ENCODE measurements around the gene CFAP97. TPM values are rescaled to one million over a fixed set of nuclear protein-coding genes. Genes with fewer than 3 reads are reported as not detected.
"Not testable (repeated sequence)": the region's sequence is repeated elsewhere in the genome, so short reads cannot be mapped to it uniquely, and the experiment has no call there.

Gene CFAP97
- polyA plus RNA-seq, 1 donor from 2014 or later: 29.8 TPM

DNA sequence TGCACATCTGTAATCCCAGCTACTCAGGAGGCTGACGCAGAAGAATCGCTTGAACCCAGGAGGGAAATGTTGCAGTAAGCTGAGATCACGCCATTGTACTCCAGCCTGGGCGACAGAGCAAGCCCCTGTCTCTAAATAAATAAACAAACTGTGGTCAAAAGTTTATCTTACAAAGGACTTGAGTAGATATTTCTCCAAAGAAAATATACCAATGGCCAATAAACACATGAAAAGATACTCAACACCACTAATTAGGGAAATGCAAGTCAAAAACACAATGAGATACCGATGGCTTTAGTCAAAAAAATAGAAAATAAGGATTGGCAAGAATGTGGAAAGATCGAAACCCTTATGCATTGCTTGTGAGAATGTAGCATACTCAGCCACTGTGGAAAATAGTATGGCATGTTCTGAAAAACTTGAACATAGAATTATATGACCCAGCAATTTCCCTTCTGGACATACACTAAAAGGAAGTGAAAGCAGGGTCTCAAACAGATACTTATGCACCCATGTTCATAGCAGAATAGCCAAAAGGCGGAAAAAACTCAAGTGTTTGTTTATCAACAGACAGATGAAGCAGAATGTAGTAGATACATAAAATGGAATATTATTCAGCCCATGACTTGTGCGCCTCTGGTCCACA, 2.0 kb upstream of the CFAP97 start (continued):
- no peak for TF ChIP-seq MXI1 (conservative IDR thresholded peaks at IDR 0.05; ENCODE audit: poor library complexity, severe bottlenecking)

DNA sequence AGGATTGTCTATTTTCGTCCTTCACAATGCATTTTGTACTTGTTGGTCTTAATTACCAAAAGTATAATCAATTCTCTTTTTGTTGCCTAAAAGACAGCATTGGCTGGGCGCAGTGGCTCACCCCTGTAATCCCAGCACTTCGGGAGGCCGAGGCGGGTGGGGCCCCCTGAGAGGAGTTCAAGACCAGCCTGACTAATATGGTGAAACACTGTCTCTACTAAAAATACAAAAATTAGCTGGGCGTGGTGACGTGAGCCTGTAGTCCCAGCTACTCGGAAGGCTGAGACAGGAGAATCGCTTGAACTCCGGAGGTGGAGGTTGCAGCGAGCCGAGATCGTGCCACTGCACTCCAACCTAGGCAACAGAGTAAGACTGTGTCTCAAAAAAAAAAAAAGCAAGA, 1.3 kb upstream of the CFAP97 start:
- H3K79me2 ChIP-seq (replicated peaks; ENCODE audit: insufficient read depth, low read length); H2AFZ ChIP-seq (ENCODE audit: low read depth, low read length); H4K20me1 ChIP-seq (ENCODE audit: insufficient read depth); H3K9me3 ChIP-seq (ENCODE audit: low read length); H3K9ac ChIP-seq (ENCODE audit: low read length); H3K36me3 ChIP-seq (ENCODE audit: insufficient read depth, low read length); H3K9me2 ChIP-seq (ENCODE audit: insufficient read depth, low read length); H3F3A ChIP-seq (ENCODE audit: insufficient read depth, low read length, poor library complexity, severe bottlenecking); H3K27ac ChIP-seq (ENCODE audit: low read length); H3K4me3 ChIP-seq (ENCODE audit: low read length); H3K27me3 ChIP-seq (ENCODE audit: insufficient read depth, low read depth, low read length); H3K4me2 ChIP-seq (ENCODE audit: low read length): not testable (repeated sequence)

DNA sequence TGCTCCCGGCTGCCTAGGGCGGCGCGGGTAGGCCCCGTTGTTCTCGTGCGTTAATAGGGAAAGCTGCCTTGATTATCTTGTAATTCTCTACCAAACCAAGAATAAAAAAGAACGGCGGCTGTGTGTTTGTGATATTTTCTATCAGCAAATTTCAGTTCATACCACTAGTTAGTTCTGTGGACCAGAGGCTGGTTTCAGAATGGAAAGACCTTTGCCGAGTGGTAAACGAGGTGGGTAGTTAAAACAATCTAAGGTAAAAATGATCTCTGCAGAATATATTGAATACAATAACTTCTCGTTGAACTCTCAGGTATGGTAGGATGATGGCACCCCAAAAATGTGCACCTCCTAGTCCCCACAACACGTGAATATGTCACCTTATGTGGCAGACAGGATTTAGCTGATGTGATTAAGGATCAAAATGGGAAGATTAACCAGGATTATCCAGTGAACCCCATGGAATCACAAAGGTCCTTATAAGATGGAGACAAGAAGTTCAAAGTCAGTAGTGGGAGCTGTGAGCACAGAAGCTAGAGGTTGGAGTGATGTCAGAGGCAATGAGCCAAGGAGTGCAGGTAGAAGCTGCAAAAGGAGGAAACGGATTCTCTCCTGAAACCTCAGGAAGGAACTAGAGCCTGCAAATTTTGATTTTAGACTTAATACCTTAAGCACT, 574 bp upstream of the CFAP97 start:
- Histone ChIP-seq H3K4me3 (ENCODE audit: low read length) (peak overlapping the region; percentile 70), H3K79me2 (replicated peaks; ENCODE audit: insufficient read depth, low read length) (no peaks in the 10 kb centered on the region), H2AFZ (ENCODE audit: low read depth, low read length) (peak overlapping the region; percentile 68), H3K27me3 (ENCODE audit: insufficient read depth, low read depth, low read length) (no peaks in the 10 kb centered on the region), H3K36me3 (ENCODE audit: insufficient read depth, low read length) (no peaks in the 10 kb centered on the region), H3K9me3 (ENCODE audit: low read length) (no peaks in the 10 kb centered on the region), H3K27ac (ENCODE audit: low read length) (peak overlapping the region; percentile 79), H3K9ac (ENCODE audit: low read length) (peak overlapping the region; percentile 74), H3K9me2 (ENCODE audit: insufficient read depth, low read length) (no peaks in the 10 kb centered on the region), H4K20me1 (ENCODE audit: insufficient read depth) (no peaks in the 10 kb centered on the region), H3K4me2 (ENCODE audit: low read length) (peak overlapping the region; percentile 97), H3F3A (ENCODE audit: insufficient read depth, low read length, poor library complexity, severe bottlenecking) (peaks cover 6% of the 10 kb centered on the region)
- TF ChIP-seq, protein P1, sequence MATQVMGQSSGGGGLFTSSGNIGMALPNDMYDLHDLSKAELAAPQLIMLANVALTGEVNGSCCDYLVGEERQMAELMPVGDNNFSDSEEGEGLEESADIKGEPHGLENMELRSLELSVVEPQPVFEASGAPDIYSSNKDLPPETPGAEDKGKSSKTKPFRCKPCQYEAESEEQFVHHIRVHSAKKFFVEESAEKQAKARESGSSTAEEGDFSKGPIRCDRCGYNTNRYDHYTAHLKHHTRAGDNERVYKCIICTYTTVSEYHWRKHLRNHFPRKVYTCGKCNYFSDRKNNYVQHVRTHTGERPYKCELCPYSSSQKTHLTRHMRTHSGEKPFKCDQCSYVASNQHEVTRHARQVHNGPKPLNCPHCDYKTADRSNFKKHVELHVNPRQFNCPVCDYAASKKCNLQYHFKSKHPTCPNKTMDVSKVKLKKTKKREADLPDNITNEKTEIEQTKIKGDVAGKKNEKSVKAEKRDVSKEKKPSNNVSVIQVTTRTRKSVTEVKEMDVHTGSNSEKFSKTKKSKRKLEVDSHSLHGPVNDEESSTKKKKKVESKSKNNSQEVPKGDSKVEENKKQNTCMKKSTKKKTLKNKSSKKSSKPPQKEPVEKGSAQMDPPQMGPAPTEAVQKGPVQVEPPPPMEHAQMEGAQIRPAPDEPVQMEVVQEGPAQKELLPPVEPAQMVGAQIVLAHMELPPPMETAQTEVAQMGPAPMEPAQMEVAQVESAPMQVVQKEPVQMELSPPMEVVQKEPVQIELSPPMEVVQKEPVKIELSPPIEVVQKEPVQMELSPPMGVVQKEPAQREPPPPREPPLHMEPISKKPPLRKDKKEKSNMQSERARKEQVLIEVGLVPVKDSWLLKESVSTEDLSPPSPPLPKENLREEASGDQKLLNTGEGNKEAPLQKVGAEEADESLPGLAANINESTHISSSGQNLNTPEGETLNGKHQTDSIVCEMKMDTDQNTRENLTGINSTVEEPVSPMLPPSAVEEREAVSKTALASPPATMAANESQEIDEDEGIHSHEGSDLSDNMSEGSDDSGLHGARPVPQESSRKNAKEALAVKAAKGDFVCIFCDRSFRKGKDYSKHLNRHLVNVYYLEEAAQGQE (IDR thresholded peaks at IDR 0.05; ENCODE audit: borderline replicate concordance): peak; percentile 16
- TF ChIP-seq, protein P2, sequence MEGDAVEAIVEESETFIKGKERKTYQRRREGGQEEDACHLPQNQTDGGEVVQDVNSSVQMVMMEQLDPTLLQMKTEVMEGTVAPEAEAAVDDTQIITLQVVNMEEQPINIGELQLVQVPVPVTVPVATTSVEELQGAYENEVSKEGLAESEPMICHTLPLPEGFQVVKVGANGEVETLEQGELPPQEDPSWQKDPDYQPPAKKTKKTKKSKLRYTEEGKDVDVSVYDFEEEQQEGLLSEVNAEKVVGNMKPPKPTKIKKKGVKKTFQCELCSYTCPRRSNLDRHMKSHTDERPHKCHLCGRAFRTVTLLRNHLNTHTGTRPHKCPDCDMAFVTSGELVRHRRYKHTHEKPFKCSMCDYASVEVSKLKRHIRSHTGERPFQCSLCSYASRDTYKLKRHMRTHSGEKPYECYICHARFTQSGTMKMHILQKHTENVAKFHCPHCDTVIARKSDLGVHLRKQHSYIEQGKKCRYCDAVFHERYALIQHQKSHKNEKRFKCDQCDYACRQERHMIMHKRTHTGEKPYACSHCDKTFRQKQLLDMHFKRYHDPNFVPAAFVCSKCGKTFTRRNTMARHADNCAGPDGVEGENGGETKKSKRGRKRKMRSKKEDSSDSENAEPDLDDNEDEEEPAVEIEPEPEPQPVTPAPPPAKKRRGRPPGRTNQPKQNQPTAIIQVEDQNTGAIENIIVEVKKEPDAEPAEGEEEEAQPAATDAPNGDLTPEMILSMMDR (IDR thresholded peaks at IDR 0.05; ENCODE audit: poor library complexity, severe bottlenecking): no peak

DNA sequence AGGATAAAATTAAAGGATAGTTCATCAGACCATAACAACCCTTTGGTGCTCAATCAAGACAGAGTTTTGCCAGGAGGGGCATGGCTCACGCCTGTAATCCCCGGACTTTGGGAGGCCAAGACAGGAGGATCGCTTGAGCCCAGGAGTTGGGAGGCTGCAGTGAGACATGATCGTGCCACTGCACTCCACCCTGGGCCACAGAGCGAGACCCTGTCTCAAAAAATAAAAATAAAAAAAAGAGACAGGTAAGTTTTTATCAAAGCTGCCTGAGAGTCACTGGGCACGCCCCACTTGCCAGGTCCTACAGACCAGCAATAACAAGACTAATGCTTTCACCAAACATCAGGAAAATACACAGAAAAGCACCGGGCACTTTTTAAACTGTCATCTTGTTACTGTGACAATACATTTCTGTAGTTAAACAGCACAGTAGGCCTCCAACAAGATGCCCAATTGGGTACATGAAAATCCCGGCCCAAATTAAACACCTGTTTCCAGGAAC, 765 bp downstream of the CFAP97 start:
- Histone ChIP-seq H3K9ac (ENCODE audit: low read length) (peak overlapping the region; percentile 74), H2AFZ (ENCODE audit: low read depth, low read length) (peak overlapping the region; percentile 33), H3K9me3 (ENCODE audit: low read length) (no peaks in the 10 kb centered on the region), H3K27ac (ENCODE audit: low read length) (peak overlapping the region; percentile 45), H3F3A (ENCODE audit: insufficient read depth, low read length, poor library complexity, severe bottlenecking) (peaks cover 6% of the 10 kb centered on the region), H3K36me3 (ENCODE audit: insufficient read depth, low read length) (no peaks in the 10 kb centered on the region), H3K9me2 (ENCODE audit: insufficient read depth, low read length) (no peaks in the 10 kb centered on the region), H3K27me3 (ENCODE audit: insufficient read depth, low read depth, low read length) (no peaks in the 10 kb centered on the region), H3K79me2 (replicated peaks; ENCODE audit: insufficient read depth, low read length) (no peaks in the 10 kb centered on the region), H3K4me3 (ENCODE audit: low read length) (peak overlapping the region; percentile 80), H4K20me1 (ENCODE audit: insufficient read depth) (no peaks in the 10 kb centered on the region), H3K4me2 (ENCODE audit: low read length) (peak overlapping the region; percentile 68)
- TF ChIP-seq EP300 (conservative IDR thresholded peaks at IDR 0.05; ENCODE audit: poor library complexity, severe bottlenecking) (no peak), TAF1 (IDR thresholded peaks at IDR 0.05; ENCODE audit: low read depth) (no peak), SMC3 (conservative IDR thresholded peaks at IDR 0.05; ENCODE audit: poor library complexity) (no peak), EZH2 (IDR thresholded peaks at IDR 0.05; ENCODE audit: borderline replicate concordance, insufficient read depth, low read length, poor library complexity, severe bottlenecking) (no peak)
- TF ChIP-seq, protein P1 (IDR thresholded peaks at IDR 0.05; ENCODE audit: borderline replicate concordance): no peak
- TF ChIP-seq, protein P2 (IDR thresholded peaks at IDR 0.05; ENCODE audit: poor library complexity, severe bottlenecking): no peak
